Measurements from ENCODE around the gene TGFBR1.

GRCh38 chr9:99114049-99114440, 9.1 kb downstream of the TGFBR1 start:
- no peak for TF ChIP-seq EZH2 (IDR thresholded peaks at IDR 0.05)
- no peak for TF ChIP-seq POLR2AphosphoS5 (IDR thresholded peaks at IDR 0.05; ENCODE audit: borderline replicate concordance, low read depth, low read length)
- TF ChIP-seq FOXP2 (optimal IDR thresholded peaks at IDR 0.05; ENCODE audit: control extremely low read depth, extremely low read length, insufficient read depth) = no peak
